ENCODE measurements around the gene PEAK1.
"Not testable (repeated sequence)": the region's sequence is repeated elsewhere in the genome, so short reads cannot be mapped to it uniquely, and the experiment has no call there.

PEAK1 gene

DNA sequence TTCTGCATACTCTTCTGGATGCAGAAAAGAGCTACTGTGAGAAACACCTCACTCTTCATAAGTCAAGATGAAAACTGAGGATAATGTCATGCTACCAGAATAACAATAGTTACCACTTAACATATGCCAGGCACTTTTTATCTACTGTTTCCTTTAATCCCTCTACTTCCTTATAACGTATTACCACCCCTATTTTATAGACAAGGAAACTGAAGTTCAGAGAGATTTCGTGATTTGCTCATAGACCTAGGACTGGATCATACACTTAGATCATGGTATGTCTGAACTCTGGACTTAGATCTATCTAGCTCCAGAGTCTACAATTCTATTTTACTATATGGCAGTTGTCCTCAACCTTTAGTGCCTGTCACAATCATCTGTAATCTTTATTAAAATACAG lies 193.3 kb downstream of the PEAK1 start:
- DNase-seq (ENCODE audit: low read depth in 2 of 2): no peak

DNA sequence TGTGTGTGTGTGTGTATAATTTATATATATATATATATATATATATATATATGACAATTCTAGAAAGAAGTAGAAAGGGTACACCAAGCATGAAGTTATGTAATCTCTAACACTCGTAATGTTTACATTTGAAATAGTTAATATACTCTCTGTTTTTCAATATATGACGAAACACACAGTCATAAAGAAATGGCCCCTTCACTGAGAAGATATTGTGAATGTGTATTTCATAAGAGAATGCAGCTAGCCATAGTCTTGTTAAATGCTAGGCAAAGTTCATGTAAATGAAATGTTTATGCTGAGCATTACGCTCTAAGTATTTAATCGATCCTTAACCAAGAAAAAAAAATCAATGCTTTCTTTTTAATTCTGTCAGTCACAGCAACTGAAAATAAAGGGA lies 194.3 kb downstream of the PEAK1 start:
- DNase-seq (ENCODE audit: low read depth in 2 of 2): no peak

DNA sequence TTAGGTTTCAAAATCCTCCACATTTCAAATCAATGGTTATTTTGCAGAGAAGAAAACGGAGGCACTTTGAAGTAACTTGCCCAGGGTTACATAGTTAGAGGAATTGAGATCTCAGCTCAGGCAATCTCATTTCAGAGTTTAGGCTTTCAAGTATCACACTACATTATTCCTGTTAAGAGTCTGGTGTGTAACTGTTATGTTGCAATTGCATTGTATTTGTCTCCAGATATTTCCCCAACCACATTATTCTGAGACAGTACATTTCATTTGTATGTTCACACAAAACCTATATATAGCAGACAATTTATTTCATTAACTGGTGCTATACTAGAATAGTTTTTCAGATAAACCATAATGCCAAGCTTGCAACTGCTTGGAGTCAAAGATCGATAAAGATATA lies 194.8 kb downstream of the PEAK1 start:
- no peak for DNase-seq (ENCODE audit: low read depth in 2 of 2)

DNA sequence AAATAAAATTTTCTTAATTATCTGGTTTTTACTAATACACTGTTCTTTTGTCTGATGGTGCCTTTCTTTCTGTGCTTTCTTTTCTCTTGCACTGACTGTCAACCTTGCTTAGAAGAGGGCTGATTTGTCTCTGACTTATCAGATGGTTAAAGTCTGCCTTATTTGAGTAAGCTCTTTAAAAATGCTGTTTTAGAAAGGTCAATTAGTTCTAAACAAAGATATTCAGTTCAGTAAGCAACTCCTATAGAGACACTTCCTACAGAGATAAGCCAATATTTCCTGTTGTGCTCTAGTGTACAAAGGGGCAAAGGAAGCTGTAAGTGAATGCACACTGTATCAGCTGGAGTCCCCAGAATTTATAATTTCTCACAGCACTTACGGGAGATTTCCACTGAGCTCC lies 195.6 kb downstream of the PEAK1 start:
- no peak for DNase-seq (ENCODE audit: low read depth in 2 of 2)

DNA sequence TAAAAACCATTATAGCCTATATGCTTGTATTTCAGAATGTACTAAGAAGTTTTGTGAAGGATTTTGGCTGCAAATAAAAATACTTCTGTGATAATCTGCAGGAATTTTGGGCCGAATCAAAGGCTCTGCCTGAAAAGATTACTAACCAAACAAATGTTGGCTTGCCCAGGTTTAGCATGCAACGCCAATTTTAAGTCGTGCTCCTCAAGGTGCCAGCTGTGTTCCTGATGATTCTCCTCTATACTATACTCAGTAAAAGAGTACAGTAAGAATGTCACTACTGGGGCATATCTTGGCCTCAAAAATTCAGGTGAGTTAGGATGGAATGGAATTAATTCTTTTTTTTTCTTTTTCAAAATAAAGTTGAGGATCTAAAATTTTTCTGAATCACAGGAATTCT lies 198.2 kb downstream of the PEAK1 start:
- no peak for DNase-seq (ENCODE audit: low read depth in 2 of 2)

DNA sequence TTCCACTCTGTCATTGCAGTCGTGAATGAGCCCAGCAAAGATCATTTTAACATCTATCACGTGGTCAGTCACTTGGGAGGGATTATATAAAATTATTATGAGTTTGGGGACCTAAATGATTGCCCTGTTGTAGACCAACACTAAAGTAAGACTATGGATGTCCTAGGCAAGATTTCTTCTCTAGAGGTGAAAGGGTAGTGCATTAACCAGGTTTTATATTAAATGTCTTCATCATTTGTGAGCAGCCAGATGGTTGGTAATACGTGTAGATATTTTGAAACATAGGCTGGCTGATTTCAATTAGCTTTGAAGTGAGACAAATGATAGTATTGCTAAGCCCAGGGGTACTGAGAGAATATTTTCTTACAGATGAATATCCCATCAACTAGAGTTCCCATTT lies 198.7 kb downstream of the PEAK1 start:
- DNase-seq (ENCODE audit: low read depth in 2 of 2): no peak

DNA sequence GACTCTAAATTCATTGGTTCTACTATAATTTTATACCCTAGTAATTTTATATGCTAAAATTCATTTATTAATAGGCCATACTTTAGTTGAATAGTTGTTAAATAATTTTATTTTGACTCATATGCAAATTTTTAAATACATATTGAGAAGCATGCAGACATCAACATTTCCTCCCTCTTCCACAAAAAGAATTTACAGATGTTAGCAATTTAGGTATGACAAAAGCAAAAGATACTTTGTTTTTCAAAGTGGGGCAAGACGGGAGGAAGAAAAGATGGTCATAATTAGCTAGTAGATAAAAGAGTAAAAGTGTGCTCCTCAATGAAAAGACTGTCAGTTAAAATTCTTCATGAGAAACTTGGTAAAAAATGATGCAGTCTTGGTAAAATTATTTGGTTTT lies 200.1 kb downstream of the PEAK1 start:
- DNase-seq (ENCODE audit: low read depth in 2 of 2): no peak

DNA sequence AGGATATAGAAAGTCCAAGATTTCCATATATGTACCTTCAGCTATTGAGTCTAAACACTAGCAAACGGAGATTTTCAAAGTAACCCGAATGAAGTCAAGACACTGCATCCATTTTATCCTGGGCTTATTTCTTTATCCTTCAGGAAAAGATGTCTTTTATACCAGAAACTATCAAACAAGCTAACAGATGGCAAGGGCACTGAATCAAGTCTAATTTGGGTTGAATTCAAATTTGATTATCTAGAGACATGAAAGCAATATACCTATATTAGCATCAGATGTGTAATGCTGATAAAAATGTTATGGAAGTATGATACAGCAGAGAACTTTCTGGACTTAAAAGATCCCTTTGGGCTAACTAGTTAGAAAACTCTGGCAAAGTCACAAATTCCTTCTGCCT lies 210.7 kb downstream of the PEAK1 start:
- no peak for DNase-seq (ENCODE audit: low read depth in 2 of 2)

DNA sequence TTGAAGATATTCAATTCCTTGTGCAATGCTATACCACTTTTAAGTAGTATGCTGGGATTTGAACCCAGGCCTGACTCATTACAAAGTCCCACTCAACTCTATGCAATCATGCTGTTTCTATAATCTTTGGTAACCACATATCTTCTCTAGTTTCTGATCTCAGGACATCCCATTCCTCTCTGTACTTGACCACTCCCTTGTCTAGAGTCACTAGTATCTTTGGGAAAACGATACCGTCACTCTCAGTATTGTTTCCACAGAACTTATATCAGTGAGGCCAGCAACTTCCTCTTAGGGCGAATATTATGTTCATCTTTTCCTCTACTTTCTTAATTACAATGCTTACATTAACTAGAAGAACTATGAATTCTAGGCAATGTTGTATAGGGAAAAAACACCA lies 211.7 kb downstream of the PEAK1 start:
- DNase-seq (ENCODE audit: low read depth in 2 of 2): no peak

DNA sequence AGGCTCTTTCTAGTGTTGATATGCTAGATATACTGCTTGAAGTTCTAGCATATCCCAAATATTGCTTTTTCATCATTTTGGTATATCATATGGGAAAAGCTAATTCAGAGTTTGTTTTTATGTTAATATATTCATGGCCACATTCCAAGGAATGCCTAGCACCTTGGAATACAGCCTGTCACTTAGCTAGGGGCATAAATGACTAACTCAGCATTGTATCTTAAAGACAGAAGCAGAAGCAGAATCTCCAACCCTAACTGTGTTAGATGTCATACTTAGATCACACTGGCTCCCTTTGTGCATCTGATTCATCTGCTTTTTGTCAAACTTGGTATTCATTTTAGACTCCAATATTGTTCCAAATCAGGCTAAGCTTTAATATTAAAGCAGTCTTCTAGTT lies 218.2 kb downstream of the PEAK1 start:
- no peak for DNase-seq (ENCODE audit: low read depth in 2 of 2)

DNA sequence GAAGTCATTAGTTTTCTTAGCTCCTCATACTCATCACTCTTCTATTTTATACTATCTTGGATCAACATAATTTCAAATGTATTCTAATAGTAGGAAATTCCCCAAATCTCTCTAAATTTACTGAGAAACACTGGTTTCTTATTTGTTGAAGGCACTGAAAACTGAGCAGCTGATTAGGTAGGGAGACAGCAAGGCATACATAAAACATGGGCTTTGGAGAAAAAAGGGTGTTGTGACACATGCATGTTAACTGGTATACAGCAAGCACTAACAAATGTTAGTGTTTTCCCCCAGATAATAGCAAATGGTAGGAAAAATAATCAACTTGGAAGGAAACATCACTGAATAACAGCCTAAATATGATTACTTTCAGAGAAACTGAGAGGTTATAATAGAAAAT lies 223.5 kb downstream of the PEAK1 start:
- no peak for DNase-seq (ENCODE audit: low read depth in 2 of 2)

DNA sequence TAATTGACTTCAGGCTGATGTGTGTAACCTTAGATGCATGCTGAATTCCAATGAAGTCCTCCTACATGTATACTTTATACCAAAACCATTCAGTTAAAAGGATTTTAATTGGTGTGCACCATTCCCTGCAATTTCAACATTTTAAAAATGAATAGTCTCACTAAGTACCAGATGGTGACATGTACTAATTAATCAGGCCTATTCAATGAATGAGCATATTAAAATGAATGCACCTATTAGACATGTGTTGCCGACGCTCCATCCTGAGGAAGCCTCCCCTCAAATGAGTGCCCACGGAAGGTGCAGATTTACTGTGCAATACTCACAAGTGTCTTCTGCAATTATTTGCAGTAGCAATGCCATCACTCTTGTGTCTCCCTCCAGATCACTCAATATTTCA lies 224.3 kb downstream of the PEAK1 start:
- DNase-seq (ENCODE audit: low read depth in 2 of 2): no peak

DNA sequence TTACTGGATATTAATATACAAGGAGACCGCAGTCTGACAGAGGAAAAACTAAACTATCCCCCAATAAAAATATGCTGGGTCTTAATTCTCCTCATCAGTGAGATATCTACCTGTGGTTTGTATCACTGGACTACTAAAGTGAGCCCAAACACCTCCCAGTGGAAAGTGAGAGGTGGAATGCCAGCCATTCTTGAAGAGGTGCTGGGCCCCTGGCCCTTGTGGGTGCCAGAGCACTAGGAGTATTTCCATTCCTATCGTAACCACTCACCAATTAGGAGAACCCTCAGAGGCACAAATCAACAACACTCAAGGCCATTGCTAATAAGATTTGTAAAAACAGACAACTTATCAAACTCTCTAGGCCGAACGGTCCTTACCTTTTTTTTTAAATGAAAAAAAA lies 227.5 kb downstream of the PEAK1 start:
- no peak for DNase-seq (ENCODE audit: low read depth in 2 of 2)

DNA sequence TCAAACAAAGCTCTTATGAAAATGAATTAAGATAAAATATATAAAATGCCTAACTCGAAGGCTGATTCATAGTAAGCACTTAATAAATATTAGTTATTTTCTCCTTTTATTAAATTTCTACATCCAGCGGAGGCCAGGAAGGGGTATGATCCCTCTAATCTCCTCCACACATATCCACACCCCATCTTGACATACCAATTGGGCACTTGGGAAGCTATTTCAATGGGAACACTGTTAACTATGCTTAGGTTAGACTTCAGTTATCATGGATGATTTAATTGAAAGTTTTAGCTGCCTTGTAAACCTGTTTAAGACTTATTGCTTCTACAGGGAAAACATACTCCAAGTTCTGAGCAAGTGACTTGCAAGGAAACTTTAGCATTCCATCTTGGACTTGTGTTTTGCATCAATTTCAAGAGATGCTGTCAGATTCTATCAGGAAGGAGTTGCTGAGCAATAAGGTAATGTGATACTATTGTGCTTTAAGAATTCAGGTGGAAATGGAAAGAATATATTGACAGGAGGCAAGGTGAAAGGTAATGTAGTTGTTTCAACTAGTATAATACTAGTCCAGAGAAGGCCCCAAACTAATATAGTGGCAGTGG lies 228.6 kb downstream of the PEAK1 start:
- DNase-seq (ENCODE audit: low read depth in 2 of 2): no peak

DNA sequence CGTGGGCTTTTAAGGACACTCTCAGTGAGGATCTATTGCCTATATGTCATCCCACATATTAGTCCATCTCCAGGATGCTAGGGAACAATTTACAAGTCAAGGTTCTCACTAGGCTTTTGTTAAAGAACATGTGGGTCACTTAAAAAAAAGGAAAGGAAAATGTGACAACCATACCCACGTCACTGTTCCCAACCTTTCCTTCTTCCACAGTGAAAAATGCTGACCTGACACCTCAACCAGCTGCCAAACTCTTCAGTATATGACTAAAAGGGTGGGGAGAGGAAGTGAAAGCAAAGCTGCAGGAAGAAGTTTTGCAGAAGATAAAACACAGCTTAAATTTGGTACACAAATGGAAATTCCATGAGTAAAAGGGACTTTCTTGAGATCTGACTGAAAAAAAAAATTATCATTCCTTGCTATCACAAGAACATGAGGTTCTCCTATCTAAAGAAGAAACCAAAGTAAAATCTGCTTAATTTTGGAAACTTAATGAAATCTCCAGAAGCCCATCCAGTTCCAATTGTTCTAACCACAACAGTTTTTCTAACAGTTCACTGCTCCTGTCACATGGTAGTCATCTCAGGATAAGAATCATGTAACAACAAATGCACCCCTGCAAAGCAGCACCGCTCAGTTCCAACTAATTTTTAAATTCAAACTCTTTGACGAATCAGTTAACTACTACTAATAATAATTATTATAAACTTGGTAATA lies 232.0 kb downstream of the PEAK1 start:
- DNase-seq (ENCODE audit: low read depth in 2 of 2): no peak

DNA sequence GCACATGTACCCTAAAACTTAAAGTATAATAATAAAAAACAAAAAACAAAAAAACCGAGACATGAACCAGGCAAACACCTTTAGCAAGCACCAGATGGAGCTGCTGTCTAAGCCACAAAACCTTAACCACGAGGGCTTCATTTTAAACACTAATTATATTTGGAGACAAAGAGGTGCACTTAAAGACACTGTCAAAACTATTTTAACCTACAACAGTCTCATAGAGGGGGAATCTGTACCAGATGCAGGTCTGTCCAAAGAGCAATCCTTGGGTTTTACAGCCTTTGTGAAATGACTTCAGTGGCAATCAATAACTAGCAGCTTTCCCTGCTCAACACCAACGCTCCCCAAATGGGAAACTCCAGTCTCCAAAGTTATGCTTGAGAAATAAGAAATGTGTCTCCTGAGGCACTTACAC lies 233.3 kb downstream of the PEAK1 start:
- DNase-seq (ENCODE audit: low read depth in 2 of 2): no peak

DNA sequence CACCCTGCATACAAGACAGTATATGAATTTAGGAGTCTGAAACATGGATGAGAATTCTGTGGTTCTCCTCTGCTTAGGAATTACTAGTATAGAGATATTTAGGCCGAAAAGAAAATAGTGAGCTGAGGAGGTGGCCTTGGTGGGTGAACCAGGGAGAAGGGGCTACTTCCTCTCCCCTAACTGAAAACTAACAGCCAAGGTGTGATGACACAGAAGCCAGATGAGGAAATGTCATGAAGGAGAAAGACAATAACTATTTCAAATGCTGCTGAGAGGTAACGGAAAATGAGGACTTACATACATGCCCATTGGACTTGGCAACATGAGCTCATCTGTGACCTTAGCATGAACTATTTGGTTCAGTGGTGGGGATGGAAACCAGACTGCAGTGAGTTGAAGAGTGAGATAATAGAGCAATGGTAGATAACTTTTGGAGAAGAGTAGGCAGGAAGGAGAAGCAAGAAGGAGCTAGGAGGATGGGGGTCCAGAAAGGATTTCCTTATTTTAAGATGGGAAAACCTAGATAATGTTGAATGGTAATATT lies 234.6 kb downstream of the PEAK1 start:
- no peak for DNase-seq (ENCODE audit: low read depth in 2 of 2)

DNA sequence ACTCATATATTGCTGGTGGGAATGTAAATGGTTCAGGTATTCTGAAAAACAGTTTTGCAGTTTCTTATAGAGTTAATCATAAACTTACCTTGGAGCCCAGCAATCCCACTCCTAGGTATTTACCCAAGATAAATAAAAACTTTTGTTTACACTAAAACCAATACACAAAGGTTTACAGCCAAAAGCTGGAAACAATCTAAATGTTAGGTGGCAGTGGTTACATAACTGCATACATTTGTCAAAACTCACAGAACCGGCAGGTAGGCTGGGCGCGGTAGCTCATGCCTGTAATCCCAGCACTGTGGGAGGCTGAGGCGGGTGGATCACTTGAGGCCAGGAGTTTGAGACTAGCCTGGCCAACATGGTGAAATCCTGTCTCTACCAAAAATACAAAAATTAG lies 235.6 kb downstream of the PEAK1 start:
- DNase-seq (ENCODE audit: low read depth in 2 of 2): not testable (repeated sequence)

DNA sequence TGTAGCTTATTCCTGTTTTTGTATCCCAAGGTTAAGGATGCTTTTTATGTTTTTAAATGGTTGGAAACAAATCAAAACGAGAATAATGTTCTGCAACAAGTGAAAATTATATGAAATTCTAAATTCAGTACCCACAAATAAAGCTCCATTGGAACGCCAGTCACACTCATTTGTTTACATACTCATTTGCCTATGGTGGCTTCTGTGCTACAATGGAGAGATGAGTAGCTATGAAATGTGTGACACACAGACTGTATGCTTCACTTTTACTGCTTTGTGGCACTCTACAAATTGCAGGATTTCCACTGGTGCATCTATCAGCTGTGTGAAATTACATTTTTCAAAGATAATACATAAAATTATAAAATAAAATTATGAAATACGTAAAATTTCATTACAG lies 236.8 kb downstream of the PEAK1 start:
- no peak for DNase-seq (ENCODE audit: low read depth in 2 of 2)

DNA sequence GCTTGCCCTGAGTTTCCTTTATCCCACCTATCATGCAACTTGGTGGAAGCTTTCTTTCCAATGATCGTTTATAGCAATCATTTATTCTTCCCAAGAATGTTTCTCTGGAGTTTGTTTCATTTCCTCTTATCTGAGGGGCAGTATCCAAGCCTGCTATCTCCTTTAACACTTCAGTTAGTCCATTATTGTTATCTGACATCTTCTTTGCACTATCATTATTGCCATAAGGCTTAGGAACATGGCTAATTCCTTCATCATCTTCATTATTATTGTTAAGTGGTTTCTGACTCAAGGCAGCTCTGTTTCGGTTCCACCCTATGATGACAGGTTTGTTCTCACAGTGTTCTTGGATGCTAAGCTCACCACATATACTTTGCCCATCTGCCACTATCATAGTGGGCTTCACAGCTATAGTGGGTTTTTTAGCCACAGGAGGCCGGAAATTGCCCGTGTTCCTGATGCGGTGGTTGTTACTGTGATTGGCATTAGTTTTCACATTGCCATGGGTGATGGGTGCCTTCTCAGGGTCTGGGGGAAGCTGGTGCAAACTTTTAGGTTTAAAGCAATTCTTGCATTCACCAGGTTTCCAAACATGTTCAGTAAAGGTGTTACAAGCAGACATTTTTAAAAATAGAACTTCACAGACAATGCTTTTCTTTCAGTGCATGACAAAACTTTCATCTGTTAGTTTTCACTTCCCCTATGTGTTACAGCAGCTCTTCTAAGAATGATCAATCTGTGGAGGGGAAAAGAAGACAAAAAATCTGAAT lies 238.4 kb downstream of the PEAK1 start:
- no peak for DNase-seq (ENCODE audit: low read depth in 2 of 2)

DNA sequence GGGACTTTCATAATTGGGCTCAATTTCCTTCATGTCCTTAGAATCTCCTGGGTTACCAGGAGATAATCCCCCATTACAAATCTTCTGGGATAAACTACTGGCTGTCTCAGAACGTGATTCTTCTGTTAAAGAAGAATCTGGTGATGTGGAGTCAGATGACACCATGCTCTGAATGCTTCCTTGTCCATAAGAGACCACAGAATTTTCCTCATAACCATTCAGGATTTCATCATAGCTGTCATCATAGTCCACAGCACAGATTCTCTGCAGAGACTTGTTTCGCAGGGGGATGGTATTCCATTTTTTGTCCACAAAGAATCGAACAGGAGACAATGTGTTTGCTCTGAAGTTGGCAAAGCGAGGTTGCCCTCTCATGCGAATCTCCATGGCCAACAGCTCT lies 239.1 kb downstream of the PEAK1 start:
- no peak for DNase-seq (ENCODE audit: low read depth in 2 of 2)

DNA sequence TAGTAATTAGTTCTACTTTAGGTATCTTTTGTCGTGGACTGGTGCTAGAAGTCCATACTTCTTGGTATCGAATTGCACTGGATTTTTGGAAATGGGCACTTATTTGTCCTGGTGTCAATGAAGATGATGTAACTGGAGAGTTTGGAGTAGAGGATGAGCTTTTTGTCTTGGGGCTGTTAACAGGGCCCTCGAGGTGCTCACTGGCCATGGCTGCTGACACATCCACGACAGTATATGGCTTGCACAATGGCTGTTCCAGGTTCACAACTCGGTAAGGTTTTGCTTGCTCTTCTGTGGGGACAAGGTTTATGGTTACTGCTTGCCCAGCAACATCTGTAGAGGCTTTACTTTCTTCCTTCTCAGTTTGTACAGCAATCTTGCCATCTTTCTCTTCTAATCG lies 239.6 kb downstream of the PEAK1 start:
- DNase-seq (ENCODE audit: low read depth in 2 of 2): no peak

DNA sequence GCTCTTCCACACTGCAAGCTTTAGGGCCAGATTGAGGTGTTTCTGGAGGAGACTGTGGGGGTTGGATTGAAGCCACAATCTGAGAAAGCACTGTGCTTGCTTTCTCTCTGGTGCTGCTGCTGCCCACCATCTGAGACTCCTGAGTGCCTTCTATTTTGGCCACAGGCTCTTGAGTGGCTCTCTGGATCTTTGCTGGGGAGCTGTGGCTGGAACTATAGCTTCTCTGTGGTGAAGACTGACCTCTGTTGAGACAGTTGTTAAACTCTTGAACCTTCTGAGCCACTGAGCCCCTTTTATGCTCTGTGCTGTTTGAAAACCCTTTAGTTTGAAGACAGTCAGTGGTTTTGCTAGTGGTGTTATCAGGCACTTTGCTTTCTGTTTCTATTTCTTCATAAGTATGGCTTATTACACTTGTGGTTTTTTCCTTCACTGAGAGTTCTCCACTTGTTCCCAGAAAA lies 240.3 kb downstream of the PEAK1 start:
- peak in 1 of 2 donors; percentile 3 for DNase-seq (ENCODE audit: low read depth in 2 of 2)

Measured in stimulated activated CD4-positive, alpha-beta T cell treated with anti-CD3 and anti-CD28 coated beads, Interleukin-4, amount 100 ng/mL, for 48 hours (primary cell).